HG02588 (cell line): ENCODE measurements around the gene ADAMTS2.
"Not testable (repeated sequence)": the region's sequence is repeated elsewhere in the genome, so short reads cannot be mapped to it uniquely, and the experiment has no call there.

ENCODE experiments used
- ATAC-seq: cut with Tn5 transposase; IDR thresholded peaks from one replicate; pipeline ENCODE4 v1.9.1; 2021; ENCODE audit warnings: mild to moderate bottlenecking, moderate library complexity; ENCODE audit not compliant: unreplicated experiment

The ADAMTS2 gene

GRCh38 chr5:179298181-179298993 is 46.9 kb downstream of the ADAMTS2 start:
- no peak for ATAC-seq

- ATAC-seq = no peak
Measured at GRCh38 chr5:179297486-179298180, 47.6 kb downstream of the ADAMTS2 start.

GRCh38 chr5:179297026-179297425 is 48.2 kb downstream of the ADAMTS2 start:
- ATAC-seq = no peak

- no peak for ATAC-seq
Measured at GRCh38 chr5:179296150-179296821, 49.0 kb downstream of the ADAMTS2 start.

- no peak for ATAC-seq
Measured at GRCh38 chr5:179295778-179296149, 49.5 kb downstream of the ADAMTS2 start.

GRCh38 chr5:179294891-179295777 is 50.1 kb downstream of the ADAMTS2 start:
- no peak for ATAC-seq

- ATAC-seq = no peak
Measured at GRCh38 chr5:179294131-179294780, 51.0 kb downstream of the ADAMTS2 start.

GRCh38 chr5:179292681-179293635 is 52.3 kb downstream of the ADAMTS2 start:
- no peak for ATAC-seq

- ATAC-seq = no peak
Measured at GRCh38 chr5:179292202-179292601, 53.1 kb downstream of the ADAMTS2 start.

- ATAC-seq = no peak
Measured at GRCh38 chr5:179290681-179291540, 54.4 kb downstream of the ADAMTS2 start.

- ATAC-seq = no peak
Measured at GRCh38 chr5:179289756-179290385, 55.4 kb downstream of the ADAMTS2 start.

- no peak for ATAC-seq
Measured at GRCh38 chr5:179288809-179289185, 56.5 kb downstream of the ADAMTS2 start.

- no peak for ATAC-seq
Measured at GRCh38 chr5:179288101-179288808, 57.0 kb downstream of the ADAMTS2 start.

- ATAC-seq = no peak
Measured at GRCh38 chr5:179287631-179288030, 57.6 kb downstream of the ADAMTS2 start.

GRCh38 chr5:179287071-179287470 is 58.2 kb downstream of the ADAMTS2 start:
- ATAC-seq = no peak

- not testable (repeated sequence) for ATAC-seq
Measured at GRCh38 chr5:179285776-179286162, 59.5 kb downstream of the ADAMTS2 start.
